HG03060 (cell line): Measurements from ENCODE around the gene CACNG4.

Experiments used
- ATAC-seq: cut with Tn5 transposase; IDR thresholded peaks from one replicate; pipeline ENCODE4 v1.9.1; 2021; ENCODE audit warnings: low read depth, moderate number of reproducible peaks; ENCODE audit not compliant: unreplicated experiment

The CACNG4 gene

DNA sequence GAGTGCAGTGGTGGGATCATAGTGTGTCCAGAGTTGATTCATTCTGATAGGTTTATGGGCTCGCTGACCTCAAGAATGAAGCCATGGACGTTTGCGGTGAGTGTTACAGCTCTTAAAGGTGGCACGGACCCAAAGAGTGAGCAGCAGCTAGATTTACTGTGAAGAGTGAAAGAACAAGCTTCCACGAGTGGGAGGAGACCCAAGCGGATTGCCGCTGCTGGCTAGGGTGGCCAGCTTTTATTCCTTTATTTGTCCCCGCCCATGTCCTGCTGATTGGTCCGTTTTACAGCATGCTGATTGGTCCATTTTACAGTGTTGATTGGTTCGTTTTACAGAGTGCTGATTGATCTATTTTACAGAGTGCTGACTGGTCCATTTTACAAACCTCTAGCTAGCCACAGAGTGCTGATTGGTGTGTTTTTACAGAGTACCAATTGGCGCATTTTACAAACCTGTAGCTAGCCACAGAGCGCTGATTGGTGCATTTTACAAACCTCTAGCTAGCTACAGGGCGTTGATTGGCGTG is 17.5 kb downstream of the CACNG4 start:
- ATAC-seq: no peak

DNA sequence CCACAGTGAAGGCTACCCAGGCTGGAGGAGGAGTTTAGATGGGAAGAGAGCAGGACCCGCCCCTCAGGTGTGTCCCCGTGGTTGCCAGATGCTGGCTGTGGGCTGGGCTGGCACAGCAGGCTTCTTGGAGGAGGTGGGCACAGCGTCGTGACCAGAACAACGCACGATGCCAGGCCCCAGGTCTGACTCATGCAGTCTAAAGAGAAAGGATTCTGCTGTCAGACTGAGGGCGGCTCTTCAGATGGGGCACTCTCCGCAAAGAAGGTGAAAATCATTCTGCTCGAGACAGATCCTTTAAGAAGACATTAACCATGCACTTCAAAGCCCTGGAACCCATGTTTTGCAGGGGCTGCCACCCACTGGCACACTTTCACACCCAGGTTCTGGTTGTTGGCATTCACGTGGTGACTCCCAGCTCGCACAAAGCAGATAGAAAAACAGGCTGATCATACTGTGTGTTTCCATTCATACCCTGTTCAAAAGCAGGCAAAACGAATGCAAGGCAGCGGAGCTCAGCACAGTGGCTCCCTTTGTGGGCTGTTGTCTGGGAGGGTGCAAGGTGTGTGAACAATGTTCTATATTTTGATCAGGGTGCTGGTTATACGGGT is 19.0 kb downstream of the CACNG4 start:
- ATAC-seq: no peak

DNA sequence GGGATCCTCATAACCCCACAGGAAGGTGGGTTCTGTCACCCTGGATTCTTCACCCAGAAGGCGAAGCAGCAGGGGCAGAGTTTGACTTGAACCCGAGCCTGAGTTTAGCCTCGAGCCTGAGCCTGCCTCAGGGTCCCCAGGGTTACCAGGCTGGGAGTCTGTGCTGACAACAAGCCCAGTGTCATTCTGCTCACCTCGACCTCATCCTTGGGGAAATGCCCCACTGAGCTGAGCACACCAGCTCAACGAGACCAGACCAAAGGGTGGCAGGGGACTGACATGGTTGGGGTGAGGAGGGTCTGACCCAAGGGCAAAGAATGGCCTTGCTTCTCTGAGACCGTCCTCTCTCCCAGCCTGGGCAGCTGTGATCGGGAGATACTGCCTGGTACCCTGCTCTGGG is 20.2 kb downstream of the CACNG4 start:
- ATAC-seq: no peak

DNA sequence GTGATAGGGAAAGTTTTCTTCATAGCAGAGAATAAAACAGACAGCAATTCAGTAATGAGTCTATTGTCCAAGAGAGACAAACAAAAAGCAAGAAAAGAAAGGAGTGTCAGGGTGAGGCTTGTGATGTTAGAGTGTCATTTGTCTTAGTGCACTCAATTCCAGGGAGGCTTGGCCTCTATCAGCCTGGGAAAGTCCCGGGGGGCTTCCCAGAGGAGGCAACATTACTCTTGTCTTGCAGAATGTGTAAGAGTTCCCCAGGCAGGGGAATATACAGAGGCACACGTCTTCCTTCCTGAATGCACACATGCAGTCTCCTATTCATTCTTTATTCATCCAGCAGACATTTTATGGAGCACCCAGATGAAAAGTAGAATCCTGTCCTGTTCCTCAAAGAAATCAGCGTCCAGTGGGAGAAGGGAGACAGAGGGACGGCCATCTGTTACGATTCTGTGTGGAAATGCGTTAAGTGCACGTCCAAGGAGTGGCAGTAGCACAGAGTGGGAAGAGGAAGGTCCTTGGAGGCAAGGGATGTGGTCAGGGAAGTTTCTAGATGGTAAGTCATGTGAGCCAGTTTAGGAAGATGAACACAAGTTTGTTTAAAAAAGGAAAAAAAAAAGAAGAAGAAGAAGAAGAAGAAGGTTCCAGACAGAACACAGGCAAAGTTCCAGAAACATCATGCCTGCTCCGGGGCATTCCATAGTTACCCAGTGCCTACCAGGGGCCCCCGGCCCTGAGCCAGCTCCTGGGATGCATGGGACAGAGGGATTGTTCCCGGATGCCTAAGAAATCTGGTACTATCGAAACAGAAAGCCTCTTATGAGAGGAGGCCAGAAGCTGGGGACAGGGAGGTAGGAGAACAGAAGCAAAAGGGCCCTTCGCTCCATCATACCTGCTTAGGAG is 21.1 kb downstream of the CACNG4 start:
- no peak for ATAC-seq

DNA sequence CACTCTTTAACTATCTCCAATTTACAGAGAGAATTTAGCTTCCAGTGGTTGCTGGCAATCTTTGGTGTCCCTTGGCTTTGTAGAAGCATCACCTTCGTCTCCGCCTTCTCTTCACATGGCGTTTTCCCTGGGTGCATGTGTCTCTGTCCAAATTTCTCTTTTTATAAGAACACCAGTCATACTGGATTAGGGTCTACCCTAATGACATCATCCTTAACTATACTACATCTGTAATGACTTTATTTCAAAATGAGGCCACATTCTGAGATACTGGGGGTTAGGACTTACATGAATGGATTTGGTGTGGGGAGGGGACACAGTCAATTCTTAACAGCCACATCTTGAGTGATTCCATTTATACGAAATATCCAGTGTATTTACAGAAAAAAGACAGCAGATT is 22.2 kb downstream of the CACNG4 start:
- ATAC-seq: no peak

DNA sequence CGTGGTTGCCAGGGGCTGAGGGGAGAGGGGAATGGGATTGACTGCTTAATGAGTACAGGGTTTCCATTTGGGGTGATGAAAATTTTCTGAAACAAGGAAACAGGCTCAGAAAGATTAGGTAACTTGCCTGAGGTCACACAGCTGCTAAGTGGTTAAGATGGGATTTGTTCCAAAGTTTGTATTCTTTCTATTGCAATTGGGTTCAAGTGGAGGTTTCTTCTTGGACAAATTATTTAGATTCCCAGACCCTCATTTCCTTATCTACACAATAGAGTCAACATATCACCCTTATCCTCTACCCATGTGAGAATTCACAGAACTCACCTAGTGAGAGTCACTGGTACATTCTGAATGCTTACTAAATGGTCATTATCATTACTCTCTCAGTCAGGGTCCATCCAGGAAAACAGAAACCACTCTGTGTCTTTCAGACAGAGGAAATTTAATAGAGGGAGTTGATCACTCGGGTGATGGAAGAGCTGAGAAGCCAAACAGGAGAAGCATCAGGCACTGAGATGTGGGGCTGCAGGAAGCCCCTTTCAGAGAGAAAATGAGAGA is 22.6 kb downstream of the CACNG4 start:
- ATAC-seq: no peak

DNA sequence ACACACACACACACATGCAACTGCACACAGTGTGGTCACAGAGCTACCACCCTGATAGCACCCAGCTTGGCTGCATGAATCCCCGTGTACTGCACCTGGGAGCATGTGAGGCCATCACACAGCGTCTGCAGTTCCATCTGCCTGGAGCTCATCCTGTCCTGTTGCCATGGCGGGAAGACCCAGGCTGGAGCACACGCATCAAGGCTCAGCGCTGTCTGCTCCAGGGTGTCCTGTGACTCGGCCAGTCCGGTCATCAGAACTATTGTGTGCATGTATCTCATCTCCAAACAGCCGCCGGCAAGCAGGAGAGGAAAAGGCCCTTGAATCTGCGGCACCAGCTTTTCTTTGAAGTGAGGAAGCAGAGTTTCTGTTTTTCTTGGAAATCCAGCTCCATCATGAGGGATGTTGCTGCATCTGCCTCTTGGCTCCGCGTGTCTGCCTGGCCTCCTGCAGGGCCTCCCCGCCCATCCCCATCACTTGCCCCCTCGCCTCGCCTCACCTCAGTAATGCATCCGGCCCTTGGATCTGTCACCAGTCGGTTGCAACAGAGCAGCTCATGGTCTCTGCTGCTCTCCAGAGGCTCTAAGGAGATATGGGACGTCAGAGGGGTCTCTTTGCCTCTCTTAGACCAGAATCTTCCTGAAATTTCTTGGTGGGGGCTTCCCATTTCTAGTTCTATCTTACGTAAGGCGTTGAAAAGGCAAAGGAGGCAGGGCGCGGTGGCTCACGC is 23.7 kb downstream of the CACNG4 start:
- ATAC-seq: no peak

DNA sequence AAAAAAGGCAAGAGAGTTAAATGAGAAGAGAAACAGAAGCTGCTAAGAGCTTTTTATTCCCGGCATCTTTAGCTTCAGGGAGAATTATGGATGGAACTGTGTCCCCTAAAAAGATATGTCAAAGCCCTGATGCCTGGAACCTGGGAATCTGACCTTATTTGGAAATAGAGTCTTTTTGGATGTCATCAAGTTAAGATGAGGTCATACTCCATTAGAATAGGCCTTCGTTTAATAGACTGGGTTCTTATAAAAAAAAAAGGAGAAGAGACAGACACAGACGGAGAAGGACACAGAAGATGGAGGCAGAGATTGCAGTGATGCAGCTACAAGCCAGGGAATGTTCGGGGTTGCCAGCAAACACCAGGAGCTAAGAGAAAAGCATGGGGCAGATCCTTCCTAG is 24.6 kb downstream of the CACNG4 start:
- ATAC-seq: no peak

DNA sequence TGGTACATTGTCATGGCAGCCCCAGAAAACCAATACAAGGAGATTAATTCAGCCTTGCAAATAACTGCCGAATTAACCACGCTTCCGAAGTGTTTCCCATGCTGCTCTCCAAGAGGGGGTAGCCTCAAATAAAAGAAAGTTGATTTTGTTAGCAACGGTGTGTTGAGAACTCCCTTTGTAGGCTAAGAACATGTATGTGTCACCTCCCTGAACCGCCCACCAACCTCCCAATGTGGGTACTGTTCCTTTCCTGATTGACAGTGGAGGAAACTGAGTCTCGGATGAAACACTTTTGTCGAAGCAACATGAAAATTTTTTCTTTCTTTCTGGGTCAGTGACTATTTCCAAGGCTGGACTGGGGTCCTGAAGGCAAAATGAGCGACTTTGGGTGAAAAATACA is 25.1 kb downstream of the CACNG4 start:
- ATAC-seq: no peak

DNA sequence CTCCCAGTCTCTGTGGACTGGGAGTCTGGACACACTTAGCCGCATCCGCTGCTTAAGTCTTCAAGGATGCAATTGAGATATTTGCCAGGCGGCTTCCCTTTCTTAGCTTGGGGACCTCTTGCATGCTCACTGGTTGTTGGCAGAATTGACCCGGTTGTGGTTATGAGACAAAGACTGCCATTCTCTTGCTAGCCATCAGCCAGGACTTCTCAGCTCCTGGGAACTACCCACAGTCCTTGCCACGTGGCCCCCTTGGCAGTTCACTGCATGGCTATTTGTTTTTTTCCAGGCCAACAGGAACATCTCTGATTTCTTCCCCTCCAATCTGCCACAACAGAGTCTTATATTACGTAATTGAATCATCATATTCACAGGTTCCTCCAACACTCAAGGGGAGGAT is 25.5 kb downstream of the CACNG4 start:
- ATAC-seq: no peak

DNA sequence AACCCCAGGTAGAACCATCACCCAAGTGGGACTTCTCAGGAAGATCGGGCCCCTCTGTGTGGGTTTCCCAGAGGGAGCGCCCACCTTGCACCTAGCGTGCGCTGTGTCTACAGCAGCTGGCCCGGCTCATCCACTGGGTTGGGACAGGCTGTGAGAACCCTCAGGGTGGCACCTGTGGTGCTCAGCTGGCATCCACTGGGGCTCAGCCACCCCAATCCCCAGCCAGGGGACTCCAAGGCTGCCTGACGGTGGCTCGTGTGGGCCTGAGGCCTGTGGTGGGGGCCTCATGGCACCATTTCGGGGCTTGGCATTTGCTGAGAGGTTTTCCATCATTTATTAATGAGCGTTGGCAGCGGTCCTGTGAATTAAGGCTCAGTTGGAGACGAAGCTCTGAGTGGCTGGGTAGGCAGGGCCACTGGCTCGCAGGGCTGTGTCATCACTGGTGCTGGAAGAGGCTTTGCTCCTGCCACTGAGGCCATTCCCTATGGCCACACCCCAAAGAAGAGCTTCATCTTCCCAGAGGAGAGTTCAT is 28.5 kb downstream of the CACNG4 start:
- ATAC-seq: no peak

DNA sequence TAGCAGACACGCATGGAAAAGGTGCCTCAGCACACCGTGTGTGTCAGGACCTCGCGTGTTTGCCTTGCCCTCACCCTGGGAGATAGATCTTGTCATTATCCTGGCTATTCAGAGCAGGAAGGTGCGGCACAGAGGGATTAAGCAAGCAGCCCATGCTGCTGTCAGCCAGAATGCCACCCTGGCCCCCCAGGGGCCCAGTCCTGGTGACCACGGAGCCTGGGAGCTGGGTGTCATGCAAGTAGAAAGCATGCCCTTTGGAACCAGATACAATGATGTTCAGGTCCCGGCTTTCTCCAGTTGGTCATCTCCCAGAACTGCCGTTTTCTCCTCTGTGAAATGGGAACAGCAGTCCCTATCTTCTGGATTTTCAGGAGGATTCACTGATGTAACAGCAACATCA is 29.9 kb downstream of the CACNG4 start:
- ATAC-seq: no peak

DNA sequence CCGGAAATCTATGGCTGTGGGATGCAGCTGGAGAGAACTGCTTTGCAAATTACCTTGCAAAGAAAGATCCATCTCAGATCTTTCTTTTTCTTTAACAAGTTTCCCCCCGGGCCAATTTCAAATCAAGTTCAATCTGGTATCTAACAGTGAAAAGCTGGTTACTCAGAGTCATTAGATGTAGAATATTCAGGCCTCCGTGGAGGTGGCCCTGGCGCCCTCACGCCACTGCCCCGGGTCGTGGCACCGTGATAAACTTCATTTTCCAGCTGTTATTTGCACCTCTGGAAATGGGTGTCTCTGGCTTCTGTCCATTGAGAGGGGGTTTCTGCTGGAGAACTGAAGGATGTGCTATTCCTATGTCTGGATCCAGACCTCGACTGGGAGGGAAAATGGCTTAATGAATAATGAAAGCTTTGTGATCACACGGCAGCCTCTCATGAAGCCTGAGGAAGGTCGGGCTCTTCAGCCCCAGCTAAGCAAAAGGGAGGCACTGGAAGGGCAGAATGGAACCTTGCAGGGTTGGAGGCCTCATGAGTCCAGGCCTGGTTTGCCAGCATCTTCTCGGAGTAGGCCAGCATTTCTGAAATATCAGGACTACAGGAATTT is 30.5 kb downstream of the CACNG4 start:
- no peak for ATAC-seq

DNA sequence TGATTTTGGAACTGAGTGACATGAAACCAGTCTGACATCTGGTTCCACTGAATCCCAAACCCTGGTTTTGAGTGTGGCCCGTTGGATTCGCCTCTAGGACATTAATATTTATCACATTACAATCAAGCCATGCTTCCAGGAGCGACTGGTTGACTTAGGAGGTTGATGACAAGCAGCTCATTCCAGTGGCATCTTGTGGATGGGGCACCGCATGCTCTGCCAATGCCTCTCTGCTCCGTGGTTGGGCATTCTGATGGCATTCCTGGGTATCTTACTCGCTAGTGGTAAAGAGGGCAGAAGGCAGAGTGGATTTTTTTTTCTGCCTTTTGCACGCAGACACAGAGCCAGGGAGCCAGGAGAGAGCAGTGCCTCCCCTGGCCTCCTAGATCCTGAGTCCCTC is 31.4 kb downstream of the CACNG4 start:
- ATAC-seq: no peak

DNA sequence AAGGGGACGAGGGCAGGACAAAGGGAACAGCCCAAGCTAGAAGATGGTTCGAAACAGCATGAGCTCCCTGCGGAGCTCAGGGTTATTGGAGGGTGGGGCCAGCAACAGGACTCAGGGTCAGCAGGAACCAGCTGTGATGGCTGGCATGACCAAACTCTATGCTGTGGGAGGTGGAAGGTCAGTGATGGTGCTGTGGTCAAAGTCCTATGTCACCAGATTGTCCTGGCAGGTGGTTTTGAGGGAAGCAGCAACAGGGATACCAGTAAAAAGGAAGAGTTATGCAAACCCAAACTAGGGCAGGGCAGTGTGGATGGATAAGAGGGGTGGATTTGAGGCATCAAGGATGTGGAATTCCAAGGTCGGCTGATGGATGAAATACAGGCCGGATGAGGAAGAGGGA is 32.4 kb downstream of the CACNG4 start:
- no peak for ATAC-seq

DNA sequence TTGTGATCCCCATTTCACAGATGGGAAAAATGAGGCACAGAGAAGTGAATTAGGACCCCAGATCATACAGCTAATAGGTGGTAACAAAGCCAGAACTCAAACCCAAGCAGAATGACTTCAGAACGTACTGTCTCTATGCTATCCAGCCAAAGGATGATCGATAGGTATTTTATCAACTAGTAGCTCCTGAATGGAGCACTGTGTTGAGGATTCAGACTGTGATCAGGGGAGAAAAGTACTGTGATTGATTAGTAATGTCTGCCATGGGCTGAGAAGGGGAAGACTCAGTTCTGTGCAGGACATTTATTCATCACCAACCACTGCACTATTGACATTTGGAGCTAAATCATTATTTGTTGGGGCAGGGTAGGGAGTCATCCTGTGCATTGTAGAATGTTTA is 38.7 kb downstream of the CACNG4 start:
- ATAC-seq: no peak

DNA sequence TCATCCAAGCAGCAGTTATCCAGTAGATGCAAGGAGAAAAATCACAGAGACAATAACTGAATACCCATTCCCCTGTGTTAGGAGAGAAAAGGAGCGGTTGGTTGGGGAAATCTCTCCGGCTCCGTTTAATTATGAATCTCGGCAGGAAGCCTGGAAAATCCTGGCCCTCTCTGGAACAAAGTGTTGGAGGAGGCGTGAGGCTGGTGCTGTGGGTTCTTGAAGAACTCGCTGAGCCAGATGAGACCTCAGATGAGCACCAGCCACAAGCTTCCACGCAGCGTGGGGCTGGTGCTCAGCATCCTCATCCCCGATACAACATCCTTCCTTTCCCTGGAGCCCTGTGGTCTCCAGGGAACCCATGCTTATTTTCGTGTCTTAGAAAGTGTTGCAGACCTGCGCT is 39.7 kb downstream of the CACNG4 start:
- ATAC-seq: no peak

DNA sequence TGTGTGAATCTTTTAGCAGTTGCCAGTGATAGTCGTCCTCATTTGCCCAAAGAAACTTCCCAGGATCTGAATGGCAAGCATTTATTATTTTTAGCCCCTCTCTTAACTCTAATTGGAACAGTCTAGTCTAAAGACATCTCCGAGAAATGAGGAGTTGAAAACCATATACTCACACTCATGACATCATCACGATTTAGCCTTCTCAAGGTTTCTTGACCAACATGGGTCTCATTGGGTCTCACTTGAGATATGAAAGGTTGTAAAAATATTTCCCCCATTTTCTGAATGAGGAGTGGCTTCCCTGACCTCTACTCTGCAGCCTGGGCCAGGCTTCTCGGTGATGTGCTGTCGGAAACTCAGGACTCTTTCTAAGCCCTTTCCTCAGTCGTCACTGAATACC is 42.8 kb downstream of the CACNG4 start:
- ATAC-seq: no peak

DNA sequence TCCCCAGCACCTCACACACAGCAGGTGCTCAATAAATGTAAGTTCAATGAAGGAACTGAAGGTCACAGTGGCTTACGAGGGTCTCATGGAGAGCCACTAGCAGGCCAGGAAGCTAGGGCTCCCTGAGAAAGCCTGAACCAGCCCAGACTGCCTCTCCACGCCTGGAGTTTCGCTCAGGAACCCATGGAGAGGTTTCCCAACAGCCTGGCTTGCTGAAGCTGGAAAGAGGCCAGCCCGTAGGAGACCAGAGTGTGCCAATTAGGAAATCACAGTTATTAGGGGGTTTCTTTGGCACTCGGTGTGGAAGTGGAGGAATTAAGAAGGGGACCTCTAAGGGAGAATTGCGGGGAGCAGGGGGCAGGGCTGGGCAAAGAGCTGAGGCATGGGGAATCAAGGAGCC is 43.6 kb downstream of the CACNG4 start:
- no peak for ATAC-seq

DNA sequence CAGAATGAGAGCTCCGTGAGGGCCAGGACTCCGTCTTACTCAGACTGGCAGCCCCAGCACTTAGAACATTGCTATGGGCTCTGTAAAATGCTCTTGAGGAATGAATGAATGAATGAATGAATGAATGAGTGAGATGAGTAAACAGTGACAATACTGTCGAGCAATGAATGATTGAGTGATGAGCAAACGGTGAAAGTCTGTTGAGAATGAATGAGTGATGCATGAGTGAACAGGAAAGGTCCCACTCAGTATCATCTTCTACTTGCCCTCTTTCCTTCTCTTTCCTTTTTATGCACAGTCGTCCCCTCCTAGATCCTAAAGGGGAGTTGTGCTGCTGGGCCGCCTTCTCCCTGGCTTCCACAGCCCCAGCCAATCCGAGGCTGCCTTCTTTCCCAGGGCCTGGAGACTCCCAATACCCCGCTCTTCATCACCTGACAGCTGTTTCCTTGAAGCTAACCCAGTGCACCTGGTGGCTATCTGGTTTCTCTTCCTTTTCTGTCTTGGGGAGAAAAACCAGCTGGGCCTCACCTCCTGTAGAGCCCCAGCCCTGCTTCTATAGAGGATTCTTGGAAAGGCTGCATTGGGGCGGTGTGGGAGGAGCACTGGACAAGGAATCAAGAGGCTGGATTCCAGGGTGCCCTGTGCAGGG is 47.1 kb downstream of the CACNG4 start:
- no peak for ATAC-seq
